ENCODE data around the gene SNN. TPM values are rescaled to one million over a fixed set of nuclear protein-coding genes. Genes with fewer than 3 reads are reported as not detected.

SNN gene
- total RNA-seq, 1 experiment from 2014 or later = 15.6 TPM

GRCh38 chr16:11631214-11631613 lies 37.0 kb upstream of the SNN start:
- intact Hi-C loops (cut with micrococcal nuclease; ENCODE audit: unreplicated experiment) (no loop called here), in situ Hi-C loops (cut with HindIII; ENCODE audit: low pct_unique_long_range_greater_than_20kb, low sequenced_read_pairs) (no loop called here)
- H3K4me1 ChIP-seq (ENCODE audit: control insufficient read depth, insufficient read depth, low read length) = no peaks in the 10 kb centered on the region
- H3K9me3 ChIP-seq (ENCODE audit: control insufficient read depth, insufficient read depth, low read depth, low read length) = no peaks in the 10 kb centered on the region
- H3K27ac ChIP-seq (ENCODE audit: low read length) = no peak overlapping the region
- no peak overlapping the region for H3K4me3 ChIP-seq (ENCODE audit: low read depth in 2 of 2, low read length in 2 of 2)
- CTCF ChIA-PET = interaction anchor here (0.5 kb wide), 1 partner anchor 12 kb away, joined by 5 read pairs; no protein-coding TSS in a partner anchor
- POLR2A ChIA-PET = no interaction called here
- ATAC-seq = no peak
- no peak for DNase-seq (ENCODE audit: low read depth, low spot score)
- H3K27me3 ChIP-seq (ENCODE audit: control insufficient read depth, insufficient read depth, low read length) = no peaks in the 10 kb centered on the region
- BruUV-seq (replicated peaks) = no TSS peak
- H3K36me3 ChIP-seq (ENCODE audit: control insufficient read depth, insufficient read depth, low read length) = no peaks in the 10 kb centered on the region
- TF ChIP-seq TCF7L2 (IDR thresholded peaks at IDR 0.05; ENCODE audit: low read depth, low read length) (no peak), SIN3A (IDR thresholded peaks at IDR 0.05; ENCODE audit: borderline replicate concordance, insufficient read depth, low read depth, low read length) (no peak), POLR2AphosphoS5 (IDR thresholded peaks at IDR 0.05; ENCODE audit: low read depth, low read length) (no peak), REST (IDR thresholded peaks at IDR 0.05; ENCODE audit: insufficient read depth in 1 of 2, low read depth in 2 of 2, low read length in 1 of 2) (no peak), CTCF (IDR thresholded peaks at IDR 0.05) (no peak)

DNA sequence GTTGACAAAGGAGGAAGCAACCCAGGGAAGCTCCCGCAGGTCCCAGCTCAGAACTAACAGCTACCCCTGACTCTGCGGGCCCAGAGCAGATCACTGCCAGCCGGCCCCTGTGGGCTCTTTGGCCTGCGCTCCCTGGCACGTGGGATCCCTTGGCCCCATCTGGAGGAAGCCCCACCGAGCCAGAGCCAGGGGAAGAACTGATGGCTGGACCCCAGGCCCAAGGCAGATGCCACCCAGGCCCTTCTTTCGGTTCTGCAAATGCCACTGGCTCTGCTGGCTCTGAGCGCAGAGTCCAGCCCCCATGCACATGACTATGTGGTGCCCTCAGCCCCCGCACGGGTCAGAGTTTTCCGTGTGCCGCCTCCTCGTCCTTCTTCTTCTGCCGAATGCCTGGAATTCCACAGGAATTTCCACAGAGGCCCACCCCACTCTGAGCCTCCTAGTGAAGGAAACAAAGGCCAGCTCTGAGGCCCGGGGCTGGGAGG lies 35.8 kb upstream of the SNN start:
- intact Hi-C loops (cut with micrococcal nuclease; ENCODE audit: unreplicated experiment) = no loop called here
- POLR2A ChIA-PET = no interaction called here
- Histone ChIP-seq H3K4me1 (ENCODE audit: control insufficient read depth, insufficient read depth, low read length) (no peaks in the 10 kb centered on the region), H3K4me3 (ENCODE audit: low read depth in 2 of 2, low read length in 2 of 2) (no peak overlapping the region), H3K36me3 (ENCODE audit: control insufficient read depth, insufficient read depth, low read length) (no peaks in the 10 kb centered on the region), H3K27me3 (ENCODE audit: control insufficient read depth, insufficient read depth, low read length) (no peaks in the 10 kb centered on the region), H3K9me3 (ENCODE audit: control insufficient read depth, insufficient read depth, low read depth, low read length) (no peaks in the 10 kb centered on the region), H3K27ac (ENCODE audit: low read length) (no peak overlapping the region)
- DNase-seq (ENCODE audit: low read depth, low spot score) (no peak), ATAC-seq (no peak)
- TF ChIP-seq REST (IDR thresholded peaks at IDR 0.05; ENCODE audit: insufficient read depth in 1 of 2, low read depth in 2 of 2, low read length in 1 of 2) (no peak), SIN3A (IDR thresholded peaks at IDR 0.05; ENCODE audit: borderline replicate concordance, insufficient read depth, low read depth, low read length) (no peak), POLR2AphosphoS5 (IDR thresholded peaks at IDR 0.05; ENCODE audit: low read depth, low read length) (no peak), TCF7L2 (IDR thresholded peaks at IDR 0.05; ENCODE audit: low read depth, low read length) (no peak), CTCF (IDR thresholded peaks at IDR 0.05) (no peak)
- in situ Hi-C loops (cut with HindIII; ENCODE audit: low pct_unique_long_range_greater_than_20kb, low sequenced_read_pairs) = no loop called here
- CTCF ChIA-PET = no interaction called here
- BruUV-seq (replicated peaks) = no TSS peak
